HG02610 (cell line): Measurements from ENCODE around the gene ACOXL.
A peak's percentile ranks its signal among the peaks of the same experiment; 100 is the strongest.

Source experiments
- ATAC-seq: cut with Tn5 transposase; IDR thresholded peaks from one replicate; pipeline ENCODE4 v1.9.1; 2021; ENCODE audit warnings: mild to moderate bottlenecking, moderate library complexity; ENCODE audit not compliant: unreplicated experiment

The ACOXL gene

DNA sequence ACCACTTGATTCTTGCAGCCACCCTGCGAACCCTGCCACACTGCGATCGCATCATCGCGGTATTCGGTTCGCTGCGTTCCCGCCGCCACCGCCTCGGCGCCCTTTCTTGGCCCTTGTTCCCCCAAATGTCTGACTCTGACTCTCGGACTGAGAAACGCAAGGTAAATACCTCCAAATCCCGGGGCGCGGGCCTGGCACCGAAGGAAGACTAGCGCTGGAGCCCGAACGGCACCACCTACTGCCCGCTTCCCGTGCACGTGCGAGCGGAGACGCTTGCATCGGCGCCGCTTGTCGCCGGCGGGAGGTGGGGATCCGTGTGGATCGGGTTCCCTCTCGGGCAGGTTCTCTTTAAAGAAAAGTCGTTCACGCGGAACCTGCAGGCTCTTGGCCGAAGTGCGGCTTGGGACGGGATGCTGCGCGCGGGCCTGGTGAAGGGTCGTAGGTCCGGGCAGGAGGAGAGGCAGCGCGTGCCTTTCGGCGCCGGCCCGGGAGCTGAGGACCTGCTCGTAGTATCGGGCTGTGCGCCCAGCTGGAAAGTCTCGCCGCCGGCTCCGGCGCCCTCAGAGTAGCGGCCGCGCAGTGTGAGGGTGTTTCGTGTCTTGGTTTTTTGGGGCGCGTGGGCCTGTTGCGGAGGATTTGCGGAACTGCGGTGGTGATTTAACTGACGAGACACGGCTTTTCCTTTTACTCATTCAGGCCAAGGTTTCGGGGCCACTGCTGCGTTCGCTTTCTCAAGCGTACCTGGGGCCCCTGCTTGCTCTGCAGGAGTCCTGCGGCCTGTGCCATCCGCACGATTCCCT, 388.9 kb downstream of the ACOXL start:
- no peak for ATAC-seq

GRCh38 chr2:111121828-111122630, 389.7 kb downstream of the ACOXL start:
- ATAC-seq = peak; percentile 47

GRCh38 chr2:111122631-111123421, 390.5 kb downstream of the ACOXL start:
- ATAC-seq = no peak

DNA sequence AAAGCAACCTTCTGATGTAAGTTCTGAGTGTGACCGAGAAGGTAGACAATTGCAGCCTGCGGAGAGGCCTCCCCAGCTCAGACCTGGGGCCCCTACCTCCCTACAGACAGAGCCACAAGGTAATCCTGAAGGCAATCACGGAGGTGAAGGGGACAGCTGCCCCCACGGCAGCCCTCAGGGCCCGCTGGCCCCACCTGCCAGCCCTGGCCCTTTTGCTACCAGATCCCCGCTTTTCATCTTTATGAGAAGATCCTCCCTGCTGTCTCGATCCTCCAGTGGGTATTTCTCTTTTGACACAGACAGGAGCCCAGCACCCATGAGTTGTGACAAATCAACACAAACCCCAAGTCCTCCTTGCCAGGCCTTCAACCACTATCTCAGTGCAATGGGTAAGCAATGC, 391.4 kb downstream of the ACOXL start:
- ATAC-seq = no peak

GRCh38 chr2:111126581-111126980, 394.2 kb downstream of the ACOXL start:
- ATAC-seq = no peak

DNA sequence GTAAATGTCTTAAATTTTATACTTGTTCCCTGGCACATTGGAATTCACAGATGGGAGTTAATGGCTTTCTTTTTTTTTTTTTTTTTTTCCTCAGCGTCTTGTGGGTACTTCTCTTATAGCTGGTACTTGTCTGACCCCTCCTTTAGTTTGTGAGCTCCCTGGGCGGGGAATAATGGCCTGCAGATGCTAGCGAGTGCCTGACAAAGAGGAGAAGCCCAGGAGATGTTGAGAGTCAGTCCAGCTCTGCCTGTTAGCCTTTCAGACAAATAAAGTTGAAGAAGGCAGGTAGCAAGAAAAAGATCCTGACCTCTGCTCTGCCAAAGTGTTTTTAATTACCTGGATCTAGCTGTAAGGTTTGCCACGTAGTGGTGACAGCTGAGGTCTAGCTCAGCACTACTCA, 395.0 kb downstream of the ACOXL start:
- ATAC-seq = no peak

DNA sequence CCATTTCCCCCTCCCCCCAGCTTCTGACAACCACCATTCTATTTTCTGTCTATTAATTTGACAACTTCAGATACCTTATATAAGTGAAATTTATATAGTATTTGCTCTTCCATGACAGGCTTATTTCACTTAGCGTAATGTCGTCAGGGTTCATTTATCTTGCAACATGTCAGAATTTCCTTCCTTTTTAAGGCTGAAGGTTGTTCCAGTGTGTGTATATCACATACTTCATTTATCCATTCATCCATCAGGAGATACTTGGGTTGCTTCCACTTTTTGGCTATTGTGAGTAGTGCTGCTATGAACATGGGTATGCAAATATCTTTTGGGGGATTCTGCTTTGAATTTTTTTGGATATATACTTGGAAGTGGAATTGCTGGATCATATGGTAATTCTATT, 395.7 kb downstream of the ACOXL start:
- ATAC-seq = no peak

DNA sequence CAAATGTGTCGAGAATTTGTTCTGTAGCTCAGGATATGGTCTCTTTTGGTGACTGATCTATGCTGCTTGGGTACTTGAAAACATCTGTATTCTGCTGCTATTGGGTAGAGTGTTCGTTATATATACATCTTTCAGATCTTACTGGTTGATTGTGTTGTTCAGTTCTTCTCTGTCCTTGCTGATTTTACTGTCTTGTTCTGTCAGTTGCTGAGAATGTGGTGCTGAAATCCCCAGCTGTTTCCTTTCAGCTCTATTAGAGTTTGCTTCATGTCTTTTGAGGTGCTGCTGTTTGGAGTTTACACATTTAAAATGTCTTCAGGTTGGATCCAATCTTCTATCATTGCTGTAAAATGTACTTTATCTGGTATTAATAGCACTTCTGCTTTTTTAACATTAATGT, 401.2 kb downstream of the ACOXL start:
- no peak for ATAC-seq

DNA sequence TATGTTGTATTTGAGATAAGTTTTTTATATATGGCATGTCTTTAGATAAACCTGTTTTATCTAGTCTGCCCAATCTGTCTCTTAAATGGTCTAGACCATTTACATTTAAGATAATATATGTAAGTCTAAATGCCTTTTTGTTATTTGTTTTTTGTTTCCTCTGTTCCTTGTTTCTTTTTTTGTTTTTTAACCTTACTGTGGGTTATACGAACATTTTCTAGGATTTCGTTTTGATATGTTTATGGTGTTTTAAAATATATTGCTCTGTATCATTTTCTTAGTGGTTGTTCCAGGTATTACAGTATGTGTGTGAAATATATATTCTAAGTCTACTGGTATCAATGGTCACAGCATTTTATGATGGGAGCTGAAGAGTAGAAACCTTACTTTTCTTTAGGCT, 401.7 kb downstream of the ACOXL start:
- ATAC-seq = no peak

- no peak for ATAC-seq
These were observed 403.0 kb downstream of the ACOXL start for GRCh38 chr2:111135237-111135909.

DNA sequence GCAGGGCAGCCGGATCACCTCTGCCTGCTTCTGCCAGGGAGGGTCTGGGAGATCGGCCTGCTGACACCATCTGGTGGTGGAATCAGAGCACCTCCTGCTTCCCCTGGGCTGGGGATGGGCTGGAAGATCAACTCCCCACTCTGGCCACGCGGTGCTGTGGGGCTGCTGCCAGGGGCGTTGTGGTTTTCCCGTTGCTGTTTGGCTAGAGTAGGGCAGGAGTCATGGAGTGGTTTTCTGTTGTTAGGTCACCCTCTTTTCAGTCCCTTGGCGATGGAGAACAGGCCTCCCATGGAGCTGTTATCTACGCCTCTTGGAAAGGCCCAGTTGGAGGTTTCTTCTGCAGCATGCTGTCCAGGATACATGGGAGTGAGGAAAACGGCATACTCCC, 403.5 kb downstream of the ACOXL start:
- ATAC-seq = no peak

DNA sequence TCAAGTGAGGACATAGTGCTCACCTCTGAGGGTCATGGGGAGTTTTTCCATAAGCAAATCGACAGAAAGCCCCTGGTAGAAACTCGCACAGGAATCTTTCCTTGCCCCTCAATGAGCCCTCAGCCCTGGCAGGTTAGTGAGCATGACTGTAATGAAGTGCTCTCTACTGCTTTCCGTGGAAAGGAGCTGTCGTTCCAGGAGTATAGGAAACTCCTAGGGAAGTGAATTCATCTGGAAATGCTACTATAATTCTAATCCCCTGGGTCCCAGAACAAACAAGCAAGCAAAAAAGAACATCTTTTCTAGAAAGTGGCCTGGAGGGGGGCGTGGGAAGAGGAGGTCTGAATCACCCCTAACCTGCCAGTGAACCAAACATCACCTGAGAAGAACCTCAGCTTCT, 406.5 kb downstream of the ACOXL start:
- ATAC-seq = no peak

- ATAC-seq = no peak
These were observed 407.4 kb downstream of the ACOXL start for GRCh38 chr2:111139637-111140317.

DNA sequence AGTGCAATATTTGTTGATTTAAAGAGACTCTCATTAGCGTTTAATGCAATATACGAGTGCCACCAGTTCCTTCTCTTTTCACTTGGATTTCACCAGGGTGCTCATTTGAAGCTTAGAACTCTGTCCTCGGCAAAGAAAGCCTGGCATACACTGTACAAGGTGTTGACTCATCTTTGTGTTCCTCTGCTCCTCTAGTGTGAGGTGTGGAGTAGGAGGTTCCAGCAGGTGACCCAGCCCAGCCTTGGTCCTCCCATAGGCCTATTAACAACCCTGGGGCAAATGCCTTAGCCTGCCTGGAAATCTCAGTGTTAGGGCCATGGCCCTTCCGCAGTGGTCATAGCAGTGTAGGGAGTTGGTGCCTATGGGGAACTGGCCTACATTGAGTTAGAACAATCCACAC, 408.4 kb downstream of the ACOXL start:
- ATAC-seq = no peak

DNA sequence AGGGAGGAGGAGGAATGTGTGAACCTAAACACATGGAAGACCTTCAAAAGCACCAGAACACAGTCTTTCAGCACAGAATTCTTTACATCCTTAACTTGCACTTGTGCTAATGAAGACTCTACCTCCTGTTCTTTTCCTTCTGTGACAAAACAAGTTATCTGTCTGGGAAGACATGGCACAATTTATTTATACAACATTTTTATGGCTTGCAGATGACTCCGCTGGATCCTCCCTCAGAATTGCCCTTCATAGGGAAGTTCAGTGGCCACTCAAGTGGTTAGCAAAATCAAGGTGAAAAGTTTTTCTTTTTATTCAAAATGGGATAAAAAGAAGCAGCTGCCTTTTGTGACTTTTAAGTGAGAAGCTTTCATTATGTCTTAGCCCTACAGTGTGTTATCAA, 409.7 kb downstream of the ACOXL start:
- ATAC-seq = no peak

- ATAC-seq = no peak
These were observed 410.9 kb downstream of the ACOXL start for GRCh38 chr2:111143107-111143842.

DNA sequence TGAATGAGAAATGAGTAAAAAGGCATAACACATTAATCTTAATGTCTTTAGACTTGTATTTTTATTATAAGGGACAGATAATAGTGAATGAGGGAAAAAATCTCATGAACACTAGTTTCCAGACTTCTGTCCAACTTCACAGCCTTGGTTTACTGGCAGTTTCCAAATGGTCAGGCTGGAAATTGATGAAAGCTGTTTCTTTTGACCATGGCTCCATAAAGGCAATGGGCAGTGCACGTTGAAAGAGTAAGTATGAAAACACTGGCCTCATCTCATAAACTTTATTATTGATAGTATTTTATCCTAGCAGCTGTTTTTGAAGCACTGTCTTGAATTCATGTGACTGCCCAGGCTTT, 411.4 kb downstream of the ACOXL start:
- no peak for ATAC-seq

- ATAC-seq = no peak
These were observed 412.9 kb downstream of the ACOXL start for GRCh38 chr2:111145103-111145760.

- no peak for ATAC-seq
These were observed 413.6 kb downstream of the ACOXL start for GRCh38 chr2:111145951-111146350.
